ENCODE results near the gene DENND6B. TPM values are rescaled to one million over a fixed set of nuclear protein-coding genes. Genes with fewer than 3 reads are reported as not detected.
A peak's percentile ranks its signal among the peaks of the same experiment; 100 is the strongest.

DENND6B gene
- polyA plus RNA-seq, 1 donor from 2014 or later = 51.0 TPM

GRCh38 chr22:50269970-50270665 is 56.7 kb downstream of the DENND6B start, which contains the start of gene MAPK11:
Gene MAPK11, minus strand, starts transcription at chr22:50270380. Its CDS starts 88 bp downstream, at chr22:50270292.
- Histone ChIP-seq H3K27me3 (ENCODE audit: insufficient read depth, low read depth, low read length) (no peaks in the 10 kb centered on the region), H3K27ac (ENCODE audit: low read length) (peak within 1 kb of the TSS; percentile 58), H3K79me2 (replicated peaks; ENCODE audit: insufficient read depth, low read length) (no peaks in the 10 kb centered on the region), H3K4me2 (ENCODE audit: low read length) (peak within 1 kb of the TSS; percentile 86), H2AFZ (ENCODE audit: low read depth, low read length) (peak within 1 kb of the TSS; percentile 60), H3K4me3 (ENCODE audit: low read length) (peak within 1 kb of the TSS; percentile 77), H3F3A (ENCODE audit: insufficient read depth, low read length, poor library complexity, severe bottlenecking) (no peaks in the 10 kb centered on the region), H3K9me2 (ENCODE audit: insufficient read depth, low read length) (no peaks in the 10 kb centered on the region), H3K36me3 (ENCODE audit: insufficient read depth, low read length) (no peaks in the 10 kb centered on the region), H3K9me3 (ENCODE audit: low read length) (no peaks in the 10 kb centered on the region), H3K9ac (ENCODE audit: low read length) (peak within 1 kb of the TSS; percentile 81), H4K20me1 (ENCODE audit: insufficient read depth) (no peaks in the 10 kb centered on the region)
- TF ChIP-seq EZH2 (IDR thresholded peaks at IDR 0.05; ENCODE audit: borderline replicate concordance, insufficient read depth, low read length, poor library complexity, severe bottlenecking) (no peak), RAD21 (conservative IDR thresholded peaks at IDR 0.05) (no peak), TAF1 (IDR thresholded peaks at IDR 0.05; ENCODE audit: low read depth) (no peak), MXI1 (conservative IDR thresholded peaks at IDR 0.05; ENCODE audit: poor library complexity, severe bottlenecking) (no peak), POLR2AphosphoS5 (IDR thresholded peaks at IDR 0.05) (peak; percentile 11)
- TF ChIP-seq, protein P1, sequence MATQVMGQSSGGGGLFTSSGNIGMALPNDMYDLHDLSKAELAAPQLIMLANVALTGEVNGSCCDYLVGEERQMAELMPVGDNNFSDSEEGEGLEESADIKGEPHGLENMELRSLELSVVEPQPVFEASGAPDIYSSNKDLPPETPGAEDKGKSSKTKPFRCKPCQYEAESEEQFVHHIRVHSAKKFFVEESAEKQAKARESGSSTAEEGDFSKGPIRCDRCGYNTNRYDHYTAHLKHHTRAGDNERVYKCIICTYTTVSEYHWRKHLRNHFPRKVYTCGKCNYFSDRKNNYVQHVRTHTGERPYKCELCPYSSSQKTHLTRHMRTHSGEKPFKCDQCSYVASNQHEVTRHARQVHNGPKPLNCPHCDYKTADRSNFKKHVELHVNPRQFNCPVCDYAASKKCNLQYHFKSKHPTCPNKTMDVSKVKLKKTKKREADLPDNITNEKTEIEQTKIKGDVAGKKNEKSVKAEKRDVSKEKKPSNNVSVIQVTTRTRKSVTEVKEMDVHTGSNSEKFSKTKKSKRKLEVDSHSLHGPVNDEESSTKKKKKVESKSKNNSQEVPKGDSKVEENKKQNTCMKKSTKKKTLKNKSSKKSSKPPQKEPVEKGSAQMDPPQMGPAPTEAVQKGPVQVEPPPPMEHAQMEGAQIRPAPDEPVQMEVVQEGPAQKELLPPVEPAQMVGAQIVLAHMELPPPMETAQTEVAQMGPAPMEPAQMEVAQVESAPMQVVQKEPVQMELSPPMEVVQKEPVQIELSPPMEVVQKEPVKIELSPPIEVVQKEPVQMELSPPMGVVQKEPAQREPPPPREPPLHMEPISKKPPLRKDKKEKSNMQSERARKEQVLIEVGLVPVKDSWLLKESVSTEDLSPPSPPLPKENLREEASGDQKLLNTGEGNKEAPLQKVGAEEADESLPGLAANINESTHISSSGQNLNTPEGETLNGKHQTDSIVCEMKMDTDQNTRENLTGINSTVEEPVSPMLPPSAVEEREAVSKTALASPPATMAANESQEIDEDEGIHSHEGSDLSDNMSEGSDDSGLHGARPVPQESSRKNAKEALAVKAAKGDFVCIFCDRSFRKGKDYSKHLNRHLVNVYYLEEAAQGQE (IDR thresholded peaks at IDR 0.05; ENCODE audit: borderline replicate concordance) = no peak

DNA sequence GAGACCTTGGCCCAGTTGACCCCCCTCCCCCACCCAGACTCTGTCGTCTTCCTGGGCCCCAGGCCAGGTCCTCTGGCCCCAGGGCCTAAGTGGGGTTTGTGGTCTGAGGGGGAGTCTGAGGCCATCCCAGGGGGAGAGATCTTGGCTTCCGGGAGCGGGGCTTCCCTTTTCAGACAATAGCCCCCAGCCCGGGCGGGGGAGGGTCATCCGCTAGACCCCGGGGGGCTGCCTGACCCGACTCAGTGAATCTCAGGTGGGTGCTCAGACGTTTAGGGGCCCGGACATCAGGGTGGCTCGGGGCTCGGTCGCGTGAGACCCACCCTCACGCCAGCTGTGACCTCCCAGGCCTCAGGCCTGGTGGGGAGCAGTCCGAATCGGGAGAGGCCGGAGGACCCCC is 57.2 kb downstream of the DENND6B start:
- no peak overlapping the region for H2AFZ ChIP-seq (ENCODE audit: low read depth, low read length)
- H3K27ac ChIP-seq (ENCODE audit: low read length) = peak overlapping the region; percentile 3
- H3K9me3 ChIP-seq (ENCODE audit: low read length) = no peaks in the 10 kb centered on the region
- no peak for TF ChIP-seq CTCF (IDR thresholded peaks at IDR 0.05; ENCODE audit: poor library complexity, severe bottlenecking)
- TF ChIP-seq TAF1 (IDR thresholded peaks at IDR 0.05; ENCODE audit: low read depth) = no peak
- no peak for TF ChIP-seq POLR2AphosphoS5 (IDR thresholded peaks at IDR 0.05)
- no peak for TF ChIP-seq EZH2 (IDR thresholded peaks at IDR 0.05; ENCODE audit: borderline replicate concordance, insufficient read depth, low read length, poor library complexity, severe bottlenecking)
- TF ChIP-seq MXI1 (conservative IDR thresholded peaks at IDR 0.05; ENCODE audit: poor library complexity, severe bottlenecking) = no peak
- no peak for TF ChIP-seq SMC3 (conservative IDR thresholded peaks at IDR 0.05; ENCODE audit: poor library complexity)
- TF ChIP-seq, protein P1 (IDR thresholded peaks at IDR 0.05; ENCODE audit: borderline replicate concordance) = no peak
- no peak for TF ChIP-seq EP300 (conservative IDR thresholded peaks at IDR 0.05; ENCODE audit: poor library complexity, severe bottlenecking)
- TF ChIP-seq RAD21 (conservative IDR thresholded peaks at IDR 0.05) = no peak
- peak overlapping the region; percentile 81 for H3K9ac ChIP-seq (ENCODE audit: low read length)
- no peaks in the 10 kb centered on the region for H4K20me1 ChIP-seq (ENCODE audit: insufficient read depth)
- H3F3A ChIP-seq (ENCODE audit: insufficient read depth, low read length, poor library complexity, severe bottlenecking) = no peaks in the 10 kb centered on the region
- H3K9me2 ChIP-seq (ENCODE audit: insufficient read depth, low read length) = no peaks in the 10 kb centered on the region
- no peaks in the 10 kb centered on the region for H3K79me2 ChIP-seq (replicated peaks; ENCODE audit: insufficient read depth, low read length)
- H3K27me3 ChIP-seq (ENCODE audit: insufficient read depth, low read depth, low read length) = no peaks in the 10 kb centered on the region
- H3K4me2 ChIP-seq (ENCODE audit: low read length) = peak overlapping the region; percentile 62
- H3K4me3 ChIP-seq (ENCODE audit: low read length) = peak overlapping the region; percentile 77
- no peaks in the 10 kb centered on the region for H3K36me3 ChIP-seq (ENCODE audit: insufficient read depth, low read length)
